HCT116 (cell line): ENCODE results near the gene MIGA1. TPM values are rescaled to one million over a fixed set of nuclear protein-coding genes. Genes with fewer than 3 reads are reported as not detected.

Source experiments
- ATAC-seq: fragments of 200-7000 bp; cut with Tn5 transposase; 2 replicates; pipeline ENCODE4 v1.9.1; 2020; ENCODE audit warnings: mild to moderate bottlenecking, moderate library complexity
- BruUV-seq: library from RNA; stranded (reverse); fragments of 400-500 nt; replicated peaks from 2 replicates; lab custom pipeline; 2021; lab: Mats Ljungman, UMichigan
- CTCF ChIA-PET: fragments of 300-600 bp; sonication (Branson Sonifier 250); formaldehyde crosslinking; loops from one replicate; lab custom pipeline; 2021; ENCODE audit warnings: antibody characterized with exemption; lab: Charles Lee
- POLR2A ChIA-PET: fragments of 300-600, 350-600 bp; sonication (Branson Sonifier 250); formaldehyde crosslinking; loops from one replicate; lab custom pipeline; 2021; ENCODE audit warnings: antibody characterized with exemption; lab: Charles Lee
- RAD21 ChIA-PET, 2 experiments: fragments of 300-600 bp; sonication (Branson Sonifier 250); formaldehyde crosslinking; loops; one replicate each; lab custom pipeline; 2023; ENCODE audit warnings: low total read pairs in 2 of 2; ENCODE audit not compliant: uncharacterized antibody in 2 of 2, unreplicated experiment in 2 of 2, low non-redundant PET in 1 of 2; lab: Charles Lee
- DNase-seq: peaks from one replicate; pipeline ENCODE4 v3.0.0-alpha.2; 2010; ENCODE audit warnings: low read depth, low spot score
- H2AFZ ChIP-seq: fragments of 200-600 bp; shearing (Covaris generic), sonication (generic); 2 replicates; pipeline ENCODE4 v1.6.1; 2017; ENCODE audit warnings: low read depth, mixed run types, mixed read lengths, antibody characterized with exemption, low read length; ENCODE audit not compliant: poor library complexity, severe bottlenecking
- H3K27ac ChIP-seq: 2 replicates; pipeline ENCODE4 v1.5.1; 2012; ENCODE audit warnings: low read depth, low read length
- H3K27me3 ChIP-seq: fragments of 200-600 bp; sonication (generic); 2 replicates; pipeline ENCODE4 v1.6.1; 2016; ENCODE audit warnings: mixed run types, low read length, mixed read lengths; ENCODE audit not compliant: insufficient read depth
- H3K36me3 ChIP-seq, 2 experiments: fragments of 200-500 bp in 1 of 2; fragments of 200-600 bp in 1 of 2; sonication (Bioruptor generic) in 1 of 2; sonication (generic) in 1 of 2; 2 replicates each; pipeline versions ENCODE4 v1.5.1 to v1.6.1; 2014 to 2016; ENCODE audit warnings: low read length in 2 of 2, inconsistent platforms in 1 of 2, mixed read lengths in 1 of 2, mixed run types in 1 of 2; ENCODE audit not compliant: insufficient read depth in 2 of 2, control insufficient read depth in 1 of 2
- H3K4me1 ChIP-seq, 2 experiments: fragments of 200-600 bp in 1 of 2; sonication (generic) in 1 of 2; 2 replicates each; pipeline versions ENCODE4 v1.5.1 to v1.6.1; 2012 to 2017; ENCODE audit warnings: low read length in 2 of 2, inconsistent platforms in 1 of 2, mild to moderate bottlenecking in 1 of 2, mixed read lengths in 1 of 2, mixed run types in 1 of 2, moderate library complexity in 1 of 2; ENCODE audit not compliant: insufficient read depth in 2 of 2, control insufficient read depth in 1 of 2
- H3K4me2 ChIP-seq: fragments of 200-600 bp; sonication (generic); 2 replicates; pipeline ENCODE4 v1.6.1; 2017; ENCODE audit warnings: mixed run types, low read length, mixed read lengths
- H3K4me3 ChIP-seq, 2 experiments: fragments of 200-600 bp in 1 of 2; sonication (generic) in 1 of 2; replicated peaks in 1 of 2; 2 replicates each; pipeline ENCODE4 v1.5.1; 2011 to 2016; ENCODE audit warnings: low read length in 2 of 2, control low read depth in 1 of 2, low read depth in 1 of 2, mild to moderate bottlenecking in 1 of 2, mixed read lengths in 1 of 2, mixed run types in 1 of 2
- H3K79me2 ChIP-seq: fragments of 200-600 bp; sonication (generic); 2 replicates; pipeline ENCODE4 v1.6.1; 2017; ENCODE audit warnings: mild to moderate bottlenecking, mixed run types, low read length, moderate library complexity, mixed read lengths; ENCODE audit not compliant: insufficient read depth
- H3K9ac ChIP-seq: fragments of 200-600 bp; sonication (generic); 2 replicates; pipeline ENCODE4 v1.6.1; 2016; ENCODE audit warnings: low read length, mixed read lengths
- H3K9me2 ChIP-seq: fragments of 200-600 bp; sonication (generic), shearing (Covaris generic); 2 replicates; pipeline ENCODE4 v1.6.1; 2017; ENCODE audit warnings: mixed run types, mild to moderate bottlenecking, moderate library complexity; ENCODE audit not compliant: insufficient read depth
- H3K9me3 ChIP-seq, 2 experiments: fragments of 200-500 bp in 1 of 2; fragments of 200-600 bp in 1 of 2; sonication (Bioruptor generic) in 1 of 2; sonication (generic) in 1 of 2; 2 replicates each; pipeline ENCODE4 v1.6.1; 2014 to 2017; ENCODE audit warnings: low read length in 2 of 2, mixed read lengths in 2 of 2, inconsistent platforms in 1 of 2, low read depth in 1 of 2, mild to moderate bottlenecking in 1 of 2, mixed run types in 1 of 2, moderate library complexity in 1 of 2; ENCODE audit not compliant: control insufficient read depth in 1 of 2, insufficient read depth in 1 of 2
- H4K20me1 ChIP-seq: fragments of 200-600 bp; sonication (generic), shearing (Covaris generic); 2 replicates; pipeline ENCODE4 v1.6.1; 2017; ENCODE audit warnings: mixed run types, mild to moderate bottlenecking, moderate library complexity; ENCODE audit not compliant: insufficient read depth
- CEBPB ChIP-seq: IDR thresholded peaks from 2 replicates; pipeline ENCODE4 v1.6.1; 2012; ENCODE audit warnings: low read depth
- EZH2phosphoT487 ChIP-seq: fragments of 200-600 bp; IDR thresholded peaks from 2 replicates; pipeline ENCODE4 v1.6.1; 2018; ENCODE audit warnings: antibody characterized with exemption, borderline replicate concordance
- FOSL1 ChIP-seq: IDR thresholded peaks from 2 replicates; pipeline ENCODE4 v1.6.1; 2012; ENCODE audit warnings: low read depth
- POLR2A ChIP-seq: IDR thresholded peaks from 2 replicates; pipeline ENCODE4 v1.7.0; 2011; ENCODE audit warnings: borderline replicate concordance; ENCODE audit not compliant: insufficient read depth, insufficient read length; ENCODE audit errors: extremely low read depth
- POLR2AphosphoS5 ChIP-seq: IDR thresholded peaks from 2 replicates; pipeline ENCODE4 v1.6.1; 2011; ENCODE audit warnings: mild to moderate bottlenecking, low read depth, low read length, moderate library complexity
- REST ChIP-seq: IDR thresholded peaks from 2 replicates; pipeline ENCODE4 v1.6.1; 2012; ENCODE audit warnings: low read depth
- ZNF274 ChIP-seq: fragments of 200-500 bp; sonication (Bioruptor generic); IDR thresholded peaks from 2 replicates; pipeline ENCODE4 v1.6.1; 2014; ENCODE audit warnings: mild to moderate bottlenecking, low read depth, low read length, inconsistent platforms
- intact Hi-C: fragments of 100-400 bp; cut with micrococcal nuclease; formaldehyde crosslinking; loops from 2 replicates; pipeline ENCODE4 v1.10.0; 2022
- total RNA-seq: library from RNA; stranded (reverse); gene quantifications from one replicate; pipeline ENCODE4 v1.2.1, GENCODE V29; 2021; ENCODE audit not compliant: unreplicated experiment
- TF ChIP-seq, protein P1 (sequence below): IDR thresholded peaks from 2 replicates; pipeline ENCODE4 v1.6.1; 2012
- TF ChIP-seq, protein P2 (sequence below): IDR thresholded peaks from 2 replicates; pipeline ENCODE4 v1.6.1; 2012

Gene MIGA1
- total RNA-seq, 1 experiment from 2014 or later: 9.6 TPM

DNA sequence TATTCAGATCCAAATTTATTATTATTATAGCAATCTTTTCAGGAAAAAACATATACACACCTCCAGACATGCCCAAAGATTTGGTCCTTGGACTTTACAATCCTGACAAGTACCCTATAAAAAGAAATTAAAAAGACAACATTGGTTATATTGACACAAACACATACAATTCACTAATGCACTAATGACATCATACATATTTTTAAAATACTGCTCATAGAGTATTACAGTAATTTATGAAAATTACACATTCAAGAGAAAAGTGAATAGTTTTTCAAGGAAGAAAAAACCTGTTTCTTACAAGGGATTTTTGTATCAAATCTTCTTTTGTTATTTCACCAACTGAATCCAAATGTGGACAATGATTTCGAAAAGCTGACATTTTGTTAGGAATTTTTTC, 38.1 kb upstream of the MIGA1 start:
- no TSS peak for BruUV-seq
- H3K9me3 ChIP-seq: no peaks in the 10 kb centered on the region

GRCh38 chr1:77742011-77742555, 37.4 kb upstream of the MIGA1 start:
- H3K9ac ChIP-seq: no peak overlapping the region
- H3K9me3 ChIP-seq: no peaks in the 10 kb centered on the region
- H3K36me3 ChIP-seq: peaks cover 0 to 5% of the 10 kb centered on the region in 2 experiments; a peak in 1 of 4 replicates
- ChIA-PET POLR2A (interaction anchor here (0.7 kb wide), 1 partner anchor 39 kb away, joined by 4 read pairs; no protein-coding TSS in a partner anchor), CTCF (no interaction called here), RAD21 (no interaction called here)
- intact Hi-C loops: no loop called here
- H3K9me2 ChIP-seq: no peaks in the 10 kb centered on the region
- H3K27me3 ChIP-seq: no peaks in the 10 kb centered on the region
- H2AFZ ChIP-seq: no peak overlapping the region
- DNase-seq (no peak), ATAC-seq (no peak)
- BruUV-seq: no TSS peak
- peaks cover 0 to 3% of the 10 kb centered on the region in 2 experiments; a peak in 1 of 4 replicates for H3K4me1 ChIP-seq
- H3K4me3 ChIP-seq: no peak overlapping the region
- H3K79me2 ChIP-seq: peaks cover 36% of the 10 kb centered on the region
- H3K4me2 ChIP-seq: no peak overlapping the region
- H4K20me1 ChIP-seq: no peaks in the 10 kb centered on the region
- TF ChIP-seq, protein P1, sequence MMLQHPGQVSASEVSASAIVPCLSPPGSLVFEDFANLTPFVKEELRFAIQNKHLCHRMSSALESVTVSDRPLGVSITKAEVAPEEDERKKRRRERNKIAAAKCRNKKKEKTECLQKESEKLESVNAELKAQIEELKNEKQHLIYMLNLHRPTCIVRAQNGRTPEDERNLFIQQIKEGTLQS: no peak
- TF ChIP-seq EZH2phosphoT487 (no peak), POLR2A (no peak), REST (no peak), CEBPB (no peak)
- H3K27ac ChIP-seq: no peak overlapping the region

More for the DNA sequence above, 38.1 kb upstream of the MIGA1 start:
- ChIA-PET CTCF (no interaction called here), POLR2A (no interaction called here), RAD21 (no interaction called here)
- Histone ChIP-seq H4K20me1 (no peaks in the 10 kb centered on the region), H3K79me2 (peaks cover 32% of the 10 kb centered on the region), H3K27me3 (no peaks in the 10 kb centered on the region), H3K4me3 (no peak overlapping the region), H3K9me2 (no peaks in the 10 kb centered on the region), H3K9ac (no peak overlapping the region), H2AFZ (no peak overlapping the region), H3K4me2 (no peak overlapping the region), H3K27ac (no peak overlapping the region), H3K4me1 (peaks cover 0 to 3% of the 10 kb centered on the region in 2 experiments; a peak in 1 of 4 replicates), H3K36me3 (peaks cover 0 to 5% of the 10 kb centered on the region in 2 experiments; a peak in 1 of 4 replicates)
- no peak for TF ChIP-seq ZNF274
- no peak for TF ChIP-seq POLR2AphosphoS5
- TF ChIP-seq POLR2A: no peak
- TF ChIP-seq, protein P2, sequence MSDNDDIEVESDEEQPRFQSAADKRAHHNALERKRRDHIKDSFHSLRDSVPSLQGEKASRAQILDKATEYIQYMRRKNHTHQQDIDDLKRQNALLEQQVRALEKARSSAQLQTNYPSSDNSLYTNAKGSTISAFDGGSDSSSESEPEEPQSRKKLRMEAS: no peak
- TF ChIP-seq FOSL1: no peak
- intact Hi-C loops: no loop called here
- no peak for ATAC-seq
- no peak for DNase-seq
